AG04450 (cell line): ENCODE data around the gene PEPD. TPM values are rescaled to one million over a fixed set of nuclear protein-coding genes. Genes with fewer than 3 reads are reported as not detected.

ENCODE experiments used
- CTCF ChIA-PET: fragments of 300-600, 350-600 bp; formaldehyde crosslinking; extraction: SDS; loops from one replicate; lab custom pipeline; 2022; ENCODE audit warnings: antibody characterized with exemption, inconsistent platforms; lab: Charles Lee
- POLR2A ChIA-PET: fragments of 350-600 bp; formaldehyde crosslinking; extraction: SDS; loops from one replicate; lab custom pipeline; 2021; ENCODE audit warnings: antibody characterized with exemption, inconsistent platforms; lab: Yijun Ruan, JAX
- DNase-seq: peaks from one replicate; pipeline ENCODE4 v3.0.0-alpha.2; 2011; ENCODE audit warnings: low read depth, low spot score
- H3K27ac ChIP-seq: one replicate; pipeline ENCODE4 v1.5.1; 2012; ENCODE audit warnings: low read depth, low read length, control low read depth
- H3K27me3 ChIP-seq: one replicate; pipeline ENCODE4 v1.6.0; 2012; ENCODE audit warnings: low read length; ENCODE audit not compliant: control insufficient read depth, insufficient read depth
- H3K4me3 ChIP-seq: 2 replicates; pipeline ENCODE4 v1.5.1; 2011; ENCODE audit warnings: mild to moderate bottlenecking, low read depth, low read length, control low read depth
- H3K9me3 ChIP-seq: 2 replicates; pipeline ENCODE4 v1.5.1; 2012; ENCODE audit warnings: low read length; ENCODE audit not compliant: control insufficient read depth, insufficient read depth
- CTCF ChIP-seq: IDR thresholded peaks from 2 replicates; pipeline ENCODE4 v1.5.1; 2011; ENCODE audit warnings: low read depth, low read length, control low read depth, inconsistent platforms
- polyA plus RNA-seq: library from polyadenylated mRNA; depleted of rRNA; stranded (reverse); fragments of >200 nt; gene quantifications from 2 replicates; pipeline ENCODE4 v1.2.3, GENCODE V29; 2011

Gene PEPD
- polyA plus RNA-seq, 1 experiment = 67.1 TPM

- no peak for DNase-seq
- ChIA-PET CTCF (interaction anchor here (0.8 to 2.6 kb wide), 4 partner anchors 11 to 159 kb away, joined by 3 to 16 read pairs (median 5); no protein-coding TSS in a partner anchor), POLR2A (interaction anchor here (1.3 to 1.4 kb wide), 2 partner anchors 12 to 23 kb away, joined by 3 to 6 read pairs; no protein-coding TSS in a partner anchor)
- H3K27ac ChIP-seq = no peak overlapping the region
- no peak for TF ChIP-seq CTCF
- no peaks in the 10 kb centered on the region for H3K27me3 ChIP-seq
- no peaks in the 10 kb centered on the region; the same call in 1 of the 2 replicates for H3K9me3 ChIP-seq
- H3K4me3 ChIP-seq = no peak overlapping the region
Measured at GRCh38 chr19:33395561-33396550, 125.7 kb downstream of the PEPD start.

GRCh38 chr19:33394723-33395560, 126.6 kb downstream of the PEPD start:
- no peak overlapping the region for H3K4me3 ChIP-seq
- DNase-seq = no peak
- TF ChIP-seq CTCF = no peak
- ChIA-PET POLR2A (interaction anchor here (1.3 to 1.6 kb wide), 3 partner anchors 11 to 22 kb away, joined by 3 to 6 read pairs (median 4); partner anchors contain the start of gene CEBPG), CTCF (interaction anchor here (1.2 kb wide), 1 partner anchor 12 kb away, joined by 5 read pairs; no protein-coding TSS in a partner anchor)
- H3K9me3 ChIP-seq = no peaks in the 10 kb centered on the region; the same call in 1 of the 2 replicates
- H3K27me3 ChIP-seq = no peaks in the 10 kb centered on the region
- no peak overlapping the region for H3K27ac ChIP-seq

GRCh38 chr19:33394006-33394722, 127.4 kb downstream of the PEPD start:
- POLR2A ChIA-PET = interaction anchor here (0.6 to 1.6 kb wide), 4 partner anchors 10 to 171 kb away, joined by 3 to 6 read pairs (median 4); partner anchors contain the start of gene CEBPG
- H3K4me3 ChIP-seq = no peak overlapping the region
- no peaks in the 10 kb centered on the region; the same call in 1 of the 2 replicates for H3K9me3 ChIP-seq
- CTCF ChIA-PET = no interaction called here
- no peak for TF ChIP-seq CTCF
- H3K27me3 ChIP-seq = no peaks in the 10 kb centered on the region
- DNase-seq = no peak
- no peak overlapping the region for H3K27ac ChIP-seq

- Histone ChIP-seq H3K27ac (no peak overlapping the region), H3K27me3 (no peaks in the 10 kb centered on the region), H3K4me3 (no peak overlapping the region), H3K9me3 (no peaks in the 10 kb centered on the region; the same call in 1 of the 2 replicates)
- no peak for DNase-seq
- CTCF ChIA-PET = no interaction called here
- no peak for TF ChIP-seq CTCF
- POLR2A ChIA-PET = interaction anchor here (0.6 to 1.6 kb wide), 3 partner anchors 19 to 170 kb away, joined by 3 to 6 read pairs (median 4); partner anchors contain the start of gene CEBPG
Measured at GRCh38 chr19:33393286-33394005, 128.1 kb downstream of the PEPD start.
